ENCODE data around the gene PCDHGA12.
"Not testable (repeated sequence)": the region's sequence is repeated elsewhere in the genome, so short reads cannot be mapped to it uniquely, and the experiment has no call there.

Gene PCDHGA12

GRCh38 chr5:141431286-141431685 lies 979 bp downstream of the PCDHGA12 start:
- Histone ChIP-seq H3K27me3 (ENCODE audit: insufficient read depth, low read length) (no peaks in the 10 kb centered on the region), H3K79me2 (ENCODE audit: control insufficient read depth, insufficient read depth, low read length, poor library complexity) (no peaks in the 10 kb centered on the region), H3K4me1 (ENCODE audit: control insufficient read depth in 1 of 2, insufficient read depth in 2 of 2, low read length in 2 of 2) (no peaks in the 10 kb centered on the region), H3K27ac (ENCODE audit: low read depth, low read length) (no peak overlapping the region), H3K18ac (ENCODE audit: low read length) (no peak overlapping the region), H3K14ac (ENCODE audit: low read length) (no peak overlapping the region), H3K36me3 (ENCODE audit: control insufficient read depth in 1 of 2, insufficient read depth in 2 of 2, low read length in 2 of 2) (peaks cover 29 to 37% of the 10 kb centered on the region in 2 experiments), H3K4ac (ENCODE audit: low read depth, low read length) (no peak overlapping the region), H2AK5ac (ENCODE audit: low read length) (no peak overlapping the region), H4K91ac (ENCODE audit: low read depth, low read length) (no peak overlapping the region), H2BK12ac (ENCODE audit: low read length) (no peak overlapping the region), H3K9me3 (ENCODE audit: insufficient read depth, low read depth, low read length) (peaks cover 35% of the 10 kb centered on the region), H3K23ac (ENCODE audit: low read length) (no peak overlapping the region), H2BK120ac (ENCODE audit: insufficient read depth, low read length, poor library complexity) (no peak overlapping the region), H3K9ac (ENCODE audit: low read length) (no peak overlapping the region), H3K79me1 (ENCODE audit: low read length) (no peaks in the 10 kb centered on the region), H3K4me3 (ENCODE audit: low read depth, low read length) (no peak overlapping the region), H2BK5ac (ENCODE audit: low read depth, low read length, poor library complexity) (no peak overlapping the region), H3K4me2 (ENCODE audit: low read length) (no peak overlapping the region), H2AFZ (ENCODE audit: insufficient read depth, low read length, poor library complexity) (no peak overlapping the region), H4K8ac (ENCODE audit: low read depth, low read length) (no peak overlapping the region), H4K12ac (ENCODE audit: low read depth, low read length) (no peak overlapping the region)
- no peak for DNase-seq
- no CpG with 5 or more reads among the region's 37 CpGs for WGBS (ENCODE audit: extremely low coverage, insufficient coverage, insufficient read length)

DNA sequence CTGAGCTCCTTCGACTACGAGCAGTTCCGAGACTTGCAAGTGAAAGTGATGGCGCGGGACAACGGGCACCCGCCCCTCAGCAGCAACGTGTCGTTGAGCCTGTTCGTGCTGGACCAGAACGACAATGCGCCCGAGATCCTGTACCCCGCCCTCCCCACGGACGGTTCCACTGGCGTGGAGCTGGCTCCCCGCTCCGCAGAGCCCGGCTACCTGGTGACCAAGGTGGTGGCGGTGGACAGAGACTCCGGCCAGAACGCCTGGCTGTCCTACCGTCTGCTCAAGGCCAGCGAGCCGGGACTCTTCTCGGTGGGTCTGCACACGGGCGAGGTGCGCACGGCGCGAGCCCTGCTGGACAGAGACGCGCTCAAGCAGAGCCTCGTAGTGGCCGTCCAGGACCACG lies 2.0 kb downstream of the PCDHGA12 start:
- H3K4ac ChIP-seq (ENCODE audit: low read depth, low read length); H2AFZ ChIP-seq (ENCODE audit: insufficient read depth, low read length, poor library complexity); H4K12ac ChIP-seq (ENCODE audit: low read depth, low read length); H3K4me3 ChIP-seq (ENCODE audit: low read depth, low read length); H3K4me1 ChIP-seq (ENCODE audit: control insufficient read depth in 1 of 2, insufficient read depth in 2 of 2, low read length in 2 of 2); H3K9ac ChIP-seq (ENCODE audit: low read length); H3K79me2 ChIP-seq (ENCODE audit: control insufficient read depth, insufficient read depth, low read length, poor library complexity); H2AK5ac ChIP-seq (ENCODE audit: low read length); H3K79me1 ChIP-seq (ENCODE audit: low read length); H3K27me3 ChIP-seq (ENCODE audit: insufficient read depth, low read length); H2BK5ac ChIP-seq (ENCODE audit: low read depth, low read length, poor library complexity); DNase-seq; H3K14ac ChIP-seq (ENCODE audit: low read length); H2BK12ac ChIP-seq (ENCODE audit: low read length); H4K8ac ChIP-seq (ENCODE audit: low read depth, low read length); H3K18ac ChIP-seq (ENCODE audit: low read length); H3K27ac ChIP-seq (ENCODE audit: low read depth, low read length); H4K91ac ChIP-seq (ENCODE audit: low read depth, low read length); H3K23ac ChIP-seq (ENCODE audit: low read length); H2BK120ac ChIP-seq (ENCODE audit: insufficient read depth, low read length, poor library complexity); H3K4me2 ChIP-seq (ENCODE audit: low read length): not testable (repeated sequence)
- H3K36me3 ChIP-seq (ENCODE audit: control insufficient read depth in 1 of 2, insufficient read depth in 2 of 2, low read length in 2 of 2) = peaks cover 28 to 31% of the 10 kb centered on the region in 2 experiments
- H3K9me3 ChIP-seq (ENCODE audit: insufficient read depth, low read depth, low read length) = peaks cover 32% of the 10 kb centered on the region
- no CpG with 5 or more reads among the region's 38 CpGs for WGBS (ENCODE audit: extremely low coverage, insufficient coverage, insufficient read length)

GRCh38 chr5:141432726-141433125 lies 2.4 kb downstream of the PCDHGA12 start:
- H3K4me1 ChIP-seq (ENCODE audit: control insufficient read depth in 1 of 2, insufficient read depth in 2 of 2, low read length in 2 of 2); H2AK5ac ChIP-seq (ENCODE audit: low read length); H3K23ac ChIP-seq (ENCODE audit: low read length); H2AFZ ChIP-seq (ENCODE audit: insufficient read depth, low read length, poor library complexity); H3K18ac ChIP-seq (ENCODE audit: low read length); H3K27ac ChIP-seq (ENCODE audit: low read depth, low read length); H4K91ac ChIP-seq (ENCODE audit: low read depth, low read length); H3K4me2 ChIP-seq (ENCODE audit: low read length); H3K27me3 ChIP-seq (ENCODE audit: insufficient read depth, low read length); H3K4ac ChIP-seq (ENCODE audit: low read depth, low read length); H2BK12ac ChIP-seq (ENCODE audit: low read length); H2BK120ac ChIP-seq (ENCODE audit: insufficient read depth, low read length, poor library complexity); DNase-seq; H3K79me1 ChIP-seq (ENCODE audit: low read length); H3K4me3 ChIP-seq (ENCODE audit: low read depth, low read length); H3K79me2 ChIP-seq (ENCODE audit: control insufficient read depth, insufficient read depth, low read length, poor library complexity); H3K9ac ChIP-seq (ENCODE audit: low read length); H4K8ac ChIP-seq (ENCODE audit: low read depth, low read length); H4K12ac ChIP-seq (ENCODE audit: low read depth, low read length); H3K14ac ChIP-seq (ENCODE audit: low read length); H2BK5ac ChIP-seq (ENCODE audit: low read depth, low read length, poor library complexity): not testable (repeated sequence)
- Histone ChIP-seq H3K36me3 (ENCODE audit: control insufficient read depth in 1 of 2, insufficient read depth in 2 of 2, low read length in 2 of 2) (peaks cover 24 to 27% of the 10 kb centered on the region in 2 experiments), H3K9me3 (ENCODE audit: insufficient read depth, low read depth, low read length) (peaks cover 27% of the 10 kb centered on the region)
- no CpG with 5 or more reads among the region's 29 CpGs for WGBS (ENCODE audit: extremely low coverage, insufficient coverage, insufficient read length)

DNA sequence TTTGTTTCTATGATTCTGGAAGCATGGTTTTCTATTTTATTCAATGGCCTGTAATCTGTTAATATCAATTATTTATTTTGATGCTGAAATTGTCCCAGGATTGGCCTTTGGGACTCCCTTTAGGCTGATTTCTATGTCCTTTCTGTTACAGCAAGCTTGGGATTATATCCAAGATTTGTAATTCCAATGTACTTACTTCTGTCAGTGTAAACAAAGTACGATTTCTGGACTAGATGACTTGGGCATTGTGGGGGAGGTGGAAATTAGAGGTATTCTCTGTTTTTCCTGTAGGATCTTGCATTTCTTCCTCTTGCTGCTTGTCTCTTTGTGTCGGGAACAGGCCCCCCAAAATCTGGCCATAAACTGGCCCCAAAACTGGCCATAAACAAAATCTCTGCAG lies 3.7 kb downstream of the PCDHGA12 start:
- Histone ChIP-seq H4K8ac (ENCODE audit: low read depth, low read length) (no peak overlapping the region), H3K14ac (ENCODE audit: low read length) (no peak overlapping the region), H3K4me1 (ENCODE audit: control insufficient read depth in 1 of 2, insufficient read depth in 2 of 2, low read length in 2 of 2) (peaks cover 0 to 2% of the 10 kb centered on the region in 2 experiments), H3K79me1 (ENCODE audit: low read length) (no peaks in the 10 kb centered on the region), H2BK12ac (ENCODE audit: low read length) (no peak overlapping the region), H3K4me2 (ENCODE audit: low read length) (no peak overlapping the region), H3K36me3 (ENCODE audit: control insufficient read depth in 1 of 2, insufficient read depth in 2 of 2, low read length in 2 of 2) (peaks cover 19 to 21% of the 10 kb centered on the region in 2 experiments), H3K4me3 (ENCODE audit: low read depth, low read length) (no peak overlapping the region), H4K91ac (ENCODE audit: low read depth, low read length) (no peak overlapping the region), H2AK5ac (ENCODE audit: low read length) (no peak overlapping the region), H4K12ac (ENCODE audit: low read depth, low read length) (no peak overlapping the region), H2AFZ (ENCODE audit: insufficient read depth, low read length, poor library complexity) (no peak overlapping the region), H3K18ac (ENCODE audit: low read length) (no peak overlapping the region), H3K9me3 (ENCODE audit: insufficient read depth, low read depth, low read length) (peaks cover 22% of the 10 kb centered on the region), H2BK5ac (ENCODE audit: low read depth, low read length, poor library complexity) (no peak overlapping the region), H3K23ac (ENCODE audit: low read length) (no peak overlapping the region), H2BK120ac (ENCODE audit: insufficient read depth, low read length, poor library complexity) (no peak overlapping the region), H3K27me3 (ENCODE audit: insufficient read depth, low read length) (no peaks in the 10 kb centered on the region), H3K27ac (ENCODE audit: low read depth, low read length) (no peak overlapping the region), H3K4ac (ENCODE audit: low read depth, low read length) (no peak overlapping the region), H3K9ac (ENCODE audit: low read length) (no peak overlapping the region), H3K79me2 (ENCODE audit: control insufficient read depth, insufficient read depth, low read length, poor library complexity) (no peaks in the 10 kb centered on the region)
- no peak for DNase-seq
- no CpG with 5 or more reads among the region's 2 CpGs for WGBS (ENCODE audit: extremely low coverage, insufficient coverage, insufficient read length)
